Measurements from ENCODE around the gene SLC29A4. TPM values are rescaled to one million over a fixed set of nuclear protein-coding genes. Genes with fewer than 3 reads are reported as not detected.
"Not testable (repeated sequence)": the region's sequence is repeated elsewhere in the genome, so short reads cannot be mapped to it uniquely, and the experiment has no call there.

Gene SLC29A4
- total and polyA plus RNA-seq, 2 of the 4 experiments (the other 2 are of a cell fraction): 2.3 to 7.6 TPM

DNA sequence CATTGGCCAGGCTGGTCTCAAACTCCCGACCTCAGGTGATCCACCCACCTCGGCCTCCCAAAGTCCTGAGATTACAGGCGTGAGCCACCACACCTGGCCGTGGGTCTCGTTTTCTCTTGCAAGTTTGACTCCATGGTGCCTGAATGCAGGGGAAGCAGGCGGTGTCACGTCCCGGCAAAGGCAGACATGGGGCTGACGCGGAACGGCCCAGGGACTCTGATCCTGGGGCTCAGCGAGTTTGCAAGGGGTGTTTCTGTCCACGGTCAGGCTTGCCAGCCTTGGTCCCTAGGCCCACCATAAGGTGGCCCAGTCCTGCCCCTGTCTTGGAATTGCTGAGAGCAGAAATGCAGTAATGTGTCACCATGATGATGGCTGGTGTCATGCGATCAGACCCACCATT lies 6.6 kb upstream of the SLC29A4 start:
- POLR2A ChIA-PET (ENCODE audit: unreplicated experiment); H3K79me1 ChIP-seq (ENCODE audit: low read depth in 1 of 2, low read length in 2 of 2); CTCF ChIA-PET; DNase-seq; ATAC-seq (ENCODE audit: low read depth); H2AFZ ChIP-seq (replicated peaks; ENCODE audit: low read length, poor library complexity); H4K20me1 ChIP-seq (ENCODE audit: insufficient read depth, low read length); H3K36me3 ChIP-seq (ENCODE audit: control insufficient read depth, insufficient read depth, low read length); H4K8ac ChIP-seq (ENCODE audit: low read depth in 2 of 2, low read length in 2 of 2); H4K91ac ChIP-seq (ENCODE audit: insufficient read depth, low read depth, low read length); H2BK5ac ChIP-seq (ENCODE audit: low read depth, low read length, poor library complexity, severe bottlenecking); H4K5ac ChIP-seq (ENCODE audit: low read depth, low read length); H3K4me2 ChIP-seq (ENCODE audit: low read depth, low read length); in situ Hi-C loops (cut with MboI; ENCODE audit: low sequenced_read_pairs); H3K18ac ChIP-seq (ENCODE audit: low read depth, low read length); H3K4ac ChIP-seq (ENCODE audit: low read depth, low read length); H3K56ac ChIP-seq (ENCODE audit: extremely low read depth, insufficient read depth, low read length); H2BK120ac ChIP-seq (ENCODE audit: low read depth, low read length); H3K4me3 ChIP-seq (ENCODE audit: insufficient read depth, low read depth, low read length); H3K14ac ChIP-seq (replicated peaks; ENCODE audit: low read depth, low read length); H3K9ac ChIP-seq (ENCODE audit: low read depth, low read length); H3K9me3 ChIP-seq (ENCODE audit: control insufficient read depth, insufficient read depth, low read length); H2BK15ac ChIP-seq (ENCODE audit: low read depth, low read length); H3K4me1 ChIP-seq (ENCODE audit: control insufficient read depth, insufficient read depth, low read length); BruUV-seq (replicated peaks); intact Hi-C loops (cut with micrococcal nuclease); H2BK20ac ChIP-seq (ENCODE audit: low read depth, low read length); H3K27ac ChIP-seq (ENCODE audit: insufficient read depth, low read length); dilution Hi-C loops (cut with HindIII; ENCODE audit: low sequenced_read_pairs, unreplicated experiment); H2AK9ac ChIP-seq (replicated peaks; ENCODE audit: low read depth, low read length, poor library complexity); H3K23ac ChIP-seq (ENCODE audit: low read depth, low read length); H3K9me1 ChIP-seq (ENCODE audit: insufficient read depth, low read length); H2AK5ac ChIP-seq (ENCODE audit: low read depth, low read length): not testable (repeated sequence)
- peaks cover 12% of the 10 kb centered on the region for H3K27me3 ChIP-seq (ENCODE audit: control insufficient read depth, insufficient read depth, low read length)
- 88% methylated on average over 10 of the region's 14 CpGs; no CpG with 5 or more reads in 1 of the 2 experiments for WGBS, 2 experiments (ENCODE audit: extremely low coverage in 2 of 2, insufficient read length in 1 of 2)
